NCI-H187 treated with DMSO at 0.1 percent for 48 hours (cell line): ENCODE measurements around the gene RING1.

Experiments used
- DNase-seq: peaks from one replicate; lab custom pipeline; 2025; lab: John Stamatoyannopoulos, UW

RING1 gene

GRCh38 chr6:33171880-33172687 lies 36.2 kb upstream of the RING1 start:
- no peak for DNase-seq

GRCh38 chr6:33172688-33173534 lies 35.4 kb upstream of the RING1 start:
- DNase-seq: no peak

- no peak for DNase-seq
Measured at GRCh38 chr6:33173535-33174180, 34.6 kb upstream of the RING1 start.

- no peak for DNase-seq
Measured at GRCh38 chr6:33174784-33175183, 33.5 kb upstream of the RING1 start.

- DNase-seq: no peak
Measured at GRCh38 chr6:33175436-33176069, 32.7 kb upstream of the RING1 start.

GRCh38 chr6:33176906-33177305 lies 31.4 kb upstream of the RING1 start:
- no peak for DNase-seq

GRCh38 chr6:33177552-33178446 lies 30.5 kb upstream of the RING1 start:
- DNase-seq: no peak

- DNase-seq: no peak
Measured at GRCh38 chr6:33178755-33179475, 29.4 kb upstream of the RING1 start.

GRCh38 chr6:33181141-33181540 lies 27.2 kb upstream of the RING1 start:
- no peak for DNase-seq

GRCh38 chr6:33183071-33183683 lies 25.1 kb upstream of the RING1 start:
- DNase-seq: no peak

- DNase-seq: no peak
Measured at GRCh38 chr6:33185190-33185589, 23.1 kb upstream of the RING1 start.

- DNase-seq: no peak
Measured at GRCh38 chr6:33185654-33186187, 22.6 kb upstream of the RING1 start.

- DNase-seq: no peak
Measured at GRCh38 chr6:33187809-33188208, 20.5 kb upstream of the RING1 start.

GRCh38 chr6:33189164-33189563 lies 19.1 kb upstream of the RING1 start:
- no peak for DNase-seq

GRCh38 chr6:33189625-33190448 lies 18.5 kb upstream of the RING1 start:
- DNase-seq: no peak

- no peak for DNase-seq
Measured at GRCh38 chr6:33190504-33191107, 17.7 kb upstream of the RING1 start.

- no peak for DNase-seq
Measured at GRCh38 chr6:33191383-33192104, 16.8 kb upstream of the RING1 start.
